ENCODE data around the gene CACNA1C.

CACNA1C gene

GRCh38 chr12:2543801-2544200 lies 491.0 kb downstream of the CACNA1C start:
- DNase-seq: no peak

DNA sequence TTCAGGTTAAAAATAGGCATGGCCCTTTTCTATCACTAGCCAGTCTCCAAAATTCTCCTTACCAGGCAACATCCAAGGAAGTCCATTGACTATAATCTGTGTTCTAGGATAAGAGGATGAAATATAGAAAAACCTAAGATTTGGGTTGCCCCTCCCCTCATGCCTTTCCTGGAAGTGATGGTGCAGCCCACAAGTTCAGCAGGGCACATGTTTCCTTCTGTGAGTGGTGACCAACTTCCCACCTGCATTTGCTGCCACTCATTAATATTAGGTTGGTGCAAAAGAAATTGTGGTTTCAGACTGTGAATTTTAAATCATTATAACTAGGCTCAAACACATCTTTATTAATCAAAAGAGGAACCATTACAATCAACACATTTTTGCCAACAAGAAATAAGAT lies 491.4 kb downstream of the CACNA1C start:
- no peak for DNase-seq

DNA sequence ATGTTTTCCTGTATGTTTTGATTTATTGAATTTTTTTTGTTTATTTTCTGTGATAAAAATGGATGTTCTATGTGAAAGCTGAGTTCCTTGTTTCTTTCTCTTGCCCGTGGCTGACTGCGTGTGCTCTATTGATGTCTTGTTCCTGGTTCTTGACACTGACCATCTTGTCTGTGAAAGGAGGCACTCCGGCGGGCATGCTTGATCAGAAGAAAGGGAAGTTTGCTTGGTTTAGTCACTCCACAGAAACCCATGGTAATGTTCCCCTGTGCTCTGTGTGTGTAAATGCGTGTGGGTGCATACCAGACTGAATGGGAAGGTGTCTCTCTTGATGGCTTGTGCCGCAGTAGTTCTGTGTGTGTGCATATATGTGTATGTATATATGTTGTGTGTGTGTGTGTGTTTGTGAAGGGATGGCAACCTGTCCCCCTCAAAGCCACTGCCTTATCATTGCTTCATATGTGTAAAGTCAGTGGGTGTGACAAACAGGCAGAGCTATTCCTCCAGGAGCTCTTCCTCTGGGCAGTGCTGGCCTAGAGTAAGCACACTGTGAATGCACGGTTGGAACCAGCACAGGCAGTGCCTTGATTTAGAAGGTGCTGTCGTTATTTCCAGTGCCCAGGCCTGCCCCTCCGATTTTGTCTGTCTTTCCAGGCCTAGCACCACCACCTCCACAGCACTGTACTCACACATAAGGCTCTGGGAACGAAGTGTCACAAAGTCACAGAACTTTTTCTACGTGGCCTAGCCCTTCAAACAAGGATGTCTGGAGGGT lies 494.7 kb downstream of the CACNA1C start:
- DNase-seq: peak; percentile 2 to 42

DNA sequence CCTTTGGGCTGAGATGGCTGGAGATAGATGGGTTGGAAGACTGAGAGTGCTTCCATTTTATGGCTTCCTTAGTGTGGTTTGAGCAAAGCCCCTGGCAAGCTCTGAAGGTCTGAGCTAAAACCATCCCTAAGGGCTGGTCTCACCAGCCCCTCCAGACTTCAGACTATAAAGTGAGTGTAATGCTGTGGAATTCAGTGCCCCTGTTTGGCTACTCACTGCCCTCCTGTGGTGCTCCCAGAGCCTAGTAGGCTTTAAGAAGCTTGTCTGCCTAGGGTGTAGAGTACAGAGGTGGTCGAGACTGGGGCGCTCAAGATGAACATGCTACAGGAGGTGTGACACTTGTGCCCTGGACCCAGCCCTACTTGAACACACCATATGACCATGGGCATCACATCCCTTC lies 495.3 kb downstream of the CACNA1C start:
- DNase-seq: no peak

DNA sequence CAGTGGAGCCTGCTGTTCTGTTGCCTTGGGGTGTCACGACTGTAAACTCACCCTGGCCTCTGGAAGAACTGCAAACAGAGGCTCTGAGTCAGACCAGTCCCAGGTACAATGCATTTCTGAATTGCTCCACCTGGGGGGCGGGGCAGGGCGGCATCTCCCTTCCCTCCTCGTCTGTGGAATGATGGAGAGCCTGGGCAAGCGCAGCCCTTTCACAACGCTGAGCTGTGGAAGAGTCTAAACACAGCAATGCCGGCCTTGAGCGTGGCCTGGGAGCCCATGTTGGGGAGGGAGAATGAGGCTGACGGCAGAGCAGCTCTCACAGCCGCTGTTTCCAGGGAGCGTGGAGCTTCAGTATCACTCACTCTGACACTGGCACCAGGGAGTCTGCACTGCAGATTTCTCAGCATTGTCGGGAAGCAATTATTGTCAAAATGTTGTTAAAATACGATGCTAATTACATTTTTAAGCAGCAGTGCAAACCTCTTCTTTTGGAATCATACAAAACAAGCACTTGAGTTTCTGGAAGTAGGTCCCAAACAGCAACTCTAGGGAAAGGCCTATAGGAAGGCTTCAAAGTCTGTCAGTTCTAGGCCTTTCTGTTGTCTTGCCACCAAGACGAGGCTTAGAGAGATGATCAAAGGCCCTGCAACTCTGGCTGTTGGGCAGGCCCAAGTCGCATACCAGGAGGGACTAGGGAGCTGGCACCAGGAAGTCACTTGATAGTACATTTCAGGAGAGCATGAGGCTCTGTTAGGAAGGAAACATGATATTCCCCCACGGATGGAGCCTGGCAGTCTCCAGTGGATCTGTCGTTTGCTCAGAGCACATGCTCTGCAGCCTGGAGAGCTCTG lies 498.0 kb downstream of the CACNA1C start:
- DNase-seq: no peak

DNA sequence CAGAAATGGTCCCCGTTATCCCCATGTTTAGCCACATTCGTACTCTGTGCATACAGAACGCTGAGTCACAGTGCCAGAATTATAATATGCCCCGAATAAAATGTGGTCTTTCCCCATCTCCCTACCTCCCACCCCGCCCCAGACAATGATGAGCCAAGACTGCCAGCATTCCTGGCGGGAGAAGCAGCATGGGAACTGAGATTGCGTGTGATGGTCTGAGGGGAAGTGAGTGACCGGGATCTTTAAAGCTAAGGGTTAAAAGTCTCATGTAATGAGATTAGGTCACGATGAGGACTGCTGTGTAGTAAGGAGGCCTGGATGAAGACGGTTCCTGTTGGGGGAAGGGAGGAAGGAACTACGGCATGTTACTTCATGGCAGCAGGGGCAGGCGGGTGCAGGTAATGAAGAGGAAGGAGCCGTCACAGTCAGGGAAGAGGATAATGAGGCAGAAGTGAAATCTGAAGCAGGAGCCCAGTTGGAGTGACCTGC lies 498.7 kb downstream of the CACNA1C start:
- DNase-seq: peak in 1 of 2 donors; percentile 30

DNA sequence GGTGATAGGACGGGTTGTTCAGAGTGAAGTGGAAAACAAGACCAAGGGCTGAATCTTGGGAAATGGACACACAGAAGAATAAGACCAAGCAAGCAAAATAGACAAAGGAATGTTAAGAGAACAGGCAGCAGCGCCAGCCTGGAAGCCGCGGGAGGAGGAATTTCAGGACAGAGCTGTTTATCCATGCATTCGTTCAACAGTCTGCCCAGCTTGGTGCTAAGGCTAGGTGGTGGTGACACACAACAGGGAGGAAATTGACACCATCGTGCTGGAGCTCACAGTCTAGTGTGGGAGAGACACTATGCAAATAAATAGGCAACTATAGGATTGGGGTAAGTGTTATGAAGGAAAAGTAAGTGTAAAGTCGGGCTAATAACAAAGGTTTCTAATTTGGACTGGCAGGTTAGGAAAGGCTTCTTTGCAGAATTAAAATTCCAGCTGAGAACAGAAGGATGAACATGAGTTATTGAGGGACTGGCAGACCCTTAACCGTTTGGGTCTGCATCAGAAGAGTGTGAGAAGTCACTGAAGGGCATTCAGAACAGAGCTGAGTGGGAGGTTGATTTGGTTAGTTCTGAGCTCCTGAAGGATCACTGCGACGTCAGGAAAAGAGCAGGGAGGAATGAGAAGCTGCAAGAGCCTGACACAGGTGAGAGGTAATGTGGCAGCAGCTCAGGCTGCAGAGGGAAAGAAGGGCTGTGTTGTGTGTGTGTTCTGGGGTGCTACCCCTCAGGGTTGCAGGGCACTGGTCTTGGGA lies 499.4 kb downstream of the CACNA1C start:
- no peak for DNase-seq

- no peak for DNase-seq
Measured at GRCh38 chr12:2553388-2554126, 500.8 kb downstream of the CACNA1C start.

- no peak for DNase-seq
Measured at GRCh38 chr12:2555487-2556082, 502.8 kb downstream of the CACNA1C start.

GRCh38 chr12:2557597-2557996 lies 504.8 kb downstream of the CACNA1C start:
- DNase-seq: no peak

- DNase-seq: no peak
Measured at GRCh38 chr12:2559931-2560330, 507.1 kb downstream of the CACNA1C start.

DNA sequence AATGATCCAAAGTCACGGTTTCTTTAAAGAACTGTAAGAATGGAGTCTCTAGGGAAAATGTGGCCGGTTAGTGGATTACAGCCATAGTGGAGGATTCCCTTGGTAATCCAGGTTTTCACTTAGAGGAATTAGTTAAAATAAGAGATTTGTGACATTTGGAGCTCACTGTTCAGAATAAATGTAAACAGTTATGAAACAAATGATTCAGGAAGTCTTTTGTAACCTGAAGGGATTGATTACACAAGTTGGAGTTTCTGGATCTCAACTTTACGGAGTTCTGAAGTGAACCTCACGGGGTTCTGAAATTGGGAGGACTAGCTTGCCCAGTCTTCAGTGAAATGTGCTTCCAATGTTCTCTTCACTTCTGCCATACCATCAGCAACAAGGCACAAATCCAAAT lies 507.6 kb downstream of the CACNA1C start:
- no peak for DNase-seq

DNA sequence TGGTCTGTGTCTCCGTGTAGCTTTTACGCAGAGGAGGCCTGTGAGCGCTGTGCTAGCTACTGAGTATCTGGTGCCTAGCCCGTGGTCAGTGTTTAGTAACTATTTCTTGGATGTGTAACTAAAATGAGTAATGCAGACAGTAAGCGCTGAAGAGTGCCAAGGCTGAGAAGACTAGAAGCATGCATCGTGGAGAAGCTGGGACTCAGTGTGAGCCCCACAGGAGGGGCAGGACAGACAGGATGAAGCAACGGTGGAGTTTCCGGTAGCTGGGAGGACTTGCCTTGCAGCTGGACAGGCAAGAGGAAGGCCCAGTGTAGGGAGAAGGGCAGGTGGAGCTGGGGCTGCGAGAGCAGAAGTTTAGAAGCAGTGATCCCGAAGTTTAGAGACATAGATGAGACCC lies 508.6 kb downstream of the CACNA1C start:
- no peak for DNase-seq

DNA sequence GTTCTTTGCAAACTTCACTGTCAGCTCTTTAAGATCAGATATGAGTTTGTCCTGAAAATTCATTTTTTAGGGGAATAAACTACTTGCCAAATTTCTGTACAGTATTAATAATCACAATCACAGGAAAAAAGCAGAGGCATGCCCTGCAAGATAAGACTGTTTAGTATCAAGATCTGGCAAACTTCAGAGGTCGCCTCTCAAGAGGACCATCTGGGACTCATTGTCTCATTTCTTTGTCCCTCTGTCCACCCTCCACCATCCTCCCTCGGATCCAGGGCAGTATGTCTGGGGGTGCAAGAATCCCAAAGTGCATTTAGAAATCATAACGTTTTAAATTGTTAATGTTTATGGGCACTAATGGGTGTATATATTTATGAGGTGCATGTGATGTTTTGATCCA lies 509.6 kb downstream of the CACNA1C start:
- no peak for DNase-seq

DNA sequence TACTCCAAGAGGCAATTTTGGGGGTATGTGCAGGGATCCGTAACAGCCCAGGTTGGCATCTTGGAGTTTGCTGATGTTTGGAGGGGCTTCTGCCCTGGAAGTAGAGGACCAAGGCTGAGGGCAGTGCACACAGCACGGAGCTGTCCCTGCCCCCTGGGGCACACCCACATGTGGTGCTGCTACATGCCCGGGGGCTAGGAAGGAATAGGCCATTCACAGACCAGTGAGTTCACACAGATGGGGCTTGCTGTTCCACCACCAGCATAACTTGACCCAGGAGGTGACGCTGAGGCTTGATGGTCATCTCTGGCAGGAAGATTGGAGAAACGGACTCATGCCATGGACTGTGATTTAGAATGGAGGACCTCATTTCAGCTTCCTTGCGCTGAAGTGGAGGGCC lies 510.9 kb downstream of the CACNA1C start:
- no peak for DNase-seq

GRCh38 chr12:2566161-2566560 lies 513.4 kb downstream of the CACNA1C start:
- no peak for DNase-seq

DNA sequence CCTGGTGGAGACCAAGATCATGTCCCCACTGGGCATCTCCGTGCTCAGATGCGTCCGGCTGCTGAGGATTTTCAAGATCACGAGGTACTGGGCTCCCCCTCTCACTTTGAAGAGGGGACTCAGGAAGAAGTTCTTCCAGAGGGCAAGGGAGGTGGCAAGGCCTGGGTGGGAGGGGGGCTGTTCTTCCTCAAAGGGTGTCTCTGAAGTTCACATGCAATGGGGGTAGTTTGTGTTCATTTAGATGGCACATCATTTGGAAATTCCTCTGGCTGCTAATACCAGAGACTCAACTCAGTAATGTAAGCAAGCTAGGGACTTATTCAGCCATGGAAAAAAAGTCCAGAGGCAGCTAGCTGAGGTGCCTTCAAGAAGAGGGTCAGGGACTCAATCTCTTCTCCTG lies 514.9 kb downstream of the CACNA1C start:
- DNase-seq: no peak

DNA sequence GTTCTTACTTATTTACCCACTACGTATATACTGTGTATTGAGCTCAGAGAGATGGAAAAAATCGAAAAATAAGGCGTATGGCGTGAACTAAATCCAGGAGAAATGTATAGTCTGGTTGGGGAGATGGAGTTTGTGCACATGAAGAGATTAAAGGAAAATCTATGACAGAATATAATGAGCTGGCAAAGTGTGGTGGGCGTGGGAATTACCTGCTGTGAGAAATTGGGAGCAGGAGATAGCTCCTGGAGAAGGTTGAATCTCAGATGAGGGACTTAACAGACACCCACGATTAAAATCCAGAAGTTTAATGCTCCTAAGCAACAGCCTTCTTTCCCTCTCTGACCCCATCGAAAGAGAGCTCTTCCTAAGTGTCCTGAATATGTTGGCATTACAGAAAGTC lies 517.8 kb downstream of the CACNA1C start:
- DNase-seq: no peak

DNA sequence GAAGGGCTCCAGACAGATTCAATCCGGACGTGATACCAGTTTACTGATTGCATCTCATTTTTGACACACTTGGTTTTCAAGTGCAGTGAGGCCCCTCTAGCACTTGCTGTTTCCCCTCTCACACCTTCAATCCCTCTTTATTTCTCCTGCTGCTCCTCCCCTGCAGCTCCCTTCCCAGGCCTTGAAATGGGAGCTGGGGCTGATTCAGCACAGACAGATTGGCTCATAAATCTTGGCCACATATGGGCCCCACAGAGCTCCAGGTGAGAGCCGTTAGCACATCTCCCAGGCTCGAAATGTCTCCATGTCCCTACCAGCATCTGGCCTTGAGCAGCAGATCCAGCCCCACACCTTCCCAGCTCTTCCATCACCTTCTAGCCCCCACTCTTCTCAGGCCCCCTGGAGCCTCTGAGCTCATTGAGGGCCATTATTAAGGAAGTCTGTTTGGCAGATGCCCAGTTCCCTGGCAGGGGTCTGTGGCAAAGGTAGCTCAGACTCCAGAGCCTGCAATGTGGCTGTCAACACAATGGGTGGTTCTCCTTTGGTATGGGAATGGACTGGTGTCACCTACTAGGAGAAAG lies 521.7 kb downstream of the CACNA1C start:
- DNase-seq: no peak

DNA sequence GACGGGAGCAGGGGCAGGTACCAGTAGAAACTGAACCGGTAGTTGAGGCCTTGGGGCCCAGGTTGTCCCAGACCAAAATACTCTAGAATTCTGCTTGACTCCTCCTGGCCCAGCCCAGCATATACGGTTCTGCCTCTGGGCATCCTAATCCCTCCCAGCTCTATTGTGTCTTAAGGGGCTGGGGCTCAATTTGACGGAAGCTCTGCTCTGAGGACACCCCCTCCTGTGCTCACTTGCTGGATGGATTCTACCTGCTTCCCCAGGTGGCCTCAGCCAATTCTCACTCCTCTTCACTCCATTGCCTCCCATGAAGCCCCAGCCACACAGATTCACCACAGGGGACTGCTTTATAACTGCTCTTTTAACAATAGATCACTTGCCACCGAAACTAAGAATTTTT lies 522.5 kb downstream of the CACNA1C start:
- no peak for DNase-seq

- no peak for DNase-seq
Measured at GRCh38 chr12:2578211-2578610, 525.4 kb downstream of the CACNA1C start.

DNA sequence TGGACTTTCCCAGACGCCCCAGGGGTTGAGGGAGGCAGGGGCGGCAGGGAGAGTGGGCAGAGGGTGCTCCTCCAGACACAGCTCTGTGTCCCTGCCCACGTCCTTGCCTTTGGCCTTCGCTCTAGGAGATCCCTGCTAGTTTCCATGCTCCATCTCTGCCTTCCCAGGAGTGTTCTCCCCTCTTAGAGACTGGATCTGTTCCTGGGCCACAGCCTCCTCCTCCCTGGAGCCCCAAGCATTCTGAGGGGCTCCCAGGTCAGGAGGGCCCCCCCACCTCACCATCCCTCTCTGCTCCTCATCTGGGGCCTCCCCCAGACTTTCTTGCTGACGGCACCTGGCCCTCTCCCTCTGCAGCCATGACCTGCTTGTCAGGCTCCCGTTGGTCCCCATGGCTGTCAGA lies 526.0 kb downstream of the CACNA1C start:
- DNase-seq: no peak
